HPDE6-E6E7 (cell line): Measurements from ENCODE around the gene PEX7.
"Not testable (repeated sequence)": the region's sequence is repeated elsewhere in the genome, so short reads cannot be mapped to it uniquely, and the experiment has no call there.

Experiments
- DNase-seq: peaks from one replicate; pipeline ENCODE4 v3.0.0; 2011; ENCODE audit warnings: missing footprints; ENCODE audit errors: extremely low spot score

The PEX7 gene

GRCh38 chr6:136840276-136841001 is 18.0 kb downstream of the PEX7 start:
- DNase-seq: no peak

DNA sequence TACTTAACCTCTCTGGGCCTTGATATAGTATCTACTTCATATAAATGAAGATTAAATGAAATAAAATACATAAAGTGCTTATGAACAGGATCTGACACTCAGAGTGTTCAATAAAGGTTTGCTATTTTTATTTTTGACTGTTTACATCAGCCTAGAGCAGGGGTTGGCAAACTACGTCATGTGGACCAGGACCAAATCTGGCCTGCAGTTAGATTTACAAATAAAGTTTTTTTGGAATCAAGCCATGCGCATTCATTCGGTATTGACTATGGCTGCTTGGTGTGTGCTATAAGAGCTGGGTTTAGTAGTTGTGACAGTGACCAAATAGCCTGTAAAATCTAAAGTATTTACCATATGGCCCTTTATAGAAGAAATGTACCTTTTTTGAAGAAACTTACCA is 20.8 kb downstream of the PEX7 start:
- no peak for DNase-seq

DNA sequence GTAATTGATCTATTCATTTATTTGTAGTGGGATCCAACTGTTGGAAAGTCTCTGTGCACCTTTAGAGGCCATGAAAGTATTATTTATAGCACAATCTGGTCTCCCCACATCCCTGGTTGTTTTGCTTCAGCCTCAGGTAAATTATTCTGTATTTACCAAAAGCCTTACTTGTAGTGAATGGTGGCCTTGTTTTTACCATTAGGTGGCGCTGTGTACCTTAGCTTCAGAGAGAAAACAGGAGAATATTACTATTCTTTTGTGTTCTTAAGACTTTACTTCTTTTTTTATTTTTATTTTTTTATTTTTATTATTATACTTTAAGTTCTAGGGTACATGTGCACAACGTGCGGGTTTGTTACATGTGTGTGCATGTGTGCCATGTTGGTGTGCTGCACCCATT is 23.7 kb downstream of the PEX7 start:
- DNase-seq: no peak

DNA sequence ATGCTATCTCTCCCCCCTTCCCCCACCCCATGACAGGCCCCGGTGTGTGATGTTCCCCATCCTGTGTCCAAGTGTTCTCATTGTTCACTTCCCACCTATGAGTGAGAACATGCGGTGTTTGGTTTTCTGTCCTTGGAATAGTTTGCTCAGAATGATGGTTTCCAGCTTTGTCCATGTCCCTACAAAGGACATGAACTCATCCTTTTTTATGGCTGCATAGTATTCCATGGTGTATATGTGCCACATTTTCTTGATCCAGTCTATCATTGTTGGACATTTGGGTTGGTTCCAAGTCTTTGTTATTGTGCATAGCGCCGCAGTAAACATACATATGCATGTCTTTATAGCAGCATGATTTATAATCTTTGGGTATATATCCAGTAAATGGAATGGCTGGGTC is 24.1 kb downstream of the PEX7 start:
- not testable (repeated sequence) for DNase-seq

GRCh38 chr6:136849979-136850563 is 27.7 kb downstream of the PEX7 start:
- not testable (repeated sequence) for DNase-seq

DNA sequence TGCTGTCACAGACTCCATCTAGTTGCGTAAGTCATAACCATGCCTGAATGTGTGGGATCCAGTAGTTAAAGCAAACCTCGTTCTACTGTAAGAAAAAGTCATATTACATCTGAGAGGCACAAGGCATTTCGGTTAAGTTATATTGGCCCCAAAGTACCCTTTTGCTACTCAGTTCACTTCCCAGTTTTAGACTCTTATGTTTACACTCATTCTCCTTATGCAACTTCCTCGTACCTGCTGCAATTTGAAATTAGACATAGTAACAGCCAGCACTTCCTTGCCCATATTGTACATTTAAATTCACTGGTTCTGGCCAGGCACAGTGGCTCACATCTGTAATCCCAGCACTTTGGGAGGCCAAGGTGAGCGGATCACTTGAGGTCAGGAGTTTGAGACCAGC is 37.0 kb downstream of the PEX7 start:
- no peak for DNase-seq

- DNase-seq: no peak
Observed at GRCh38 chr6:136860043-136860442, 37.7 kb downstream of the PEX7 start.

DNA sequence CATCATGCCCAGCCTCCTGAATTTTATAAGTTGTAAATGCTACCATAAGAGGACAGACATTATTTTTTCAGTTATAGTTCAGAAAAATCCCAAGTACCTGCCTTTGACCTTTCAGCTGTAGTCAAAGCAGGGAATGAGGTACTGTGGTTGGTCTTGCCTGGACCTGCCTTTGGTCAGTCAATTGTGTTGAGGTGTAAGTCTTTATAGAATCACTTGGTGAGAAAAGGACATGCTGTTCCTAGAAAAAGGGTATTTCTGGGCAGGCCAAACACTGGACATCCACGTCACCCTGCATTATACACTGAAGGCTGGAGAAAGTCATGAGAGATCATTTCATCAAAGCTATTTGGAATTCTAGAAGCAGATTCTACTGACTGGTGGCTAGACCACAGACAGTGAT is 40.3 kb downstream of the PEX7 start:
- peak; percentile 4 for DNase-seq

GRCh38 chr6:136863752-136864151 is 41.4 kb downstream of the PEX7 start:
- no peak for DNase-seq

DNA sequence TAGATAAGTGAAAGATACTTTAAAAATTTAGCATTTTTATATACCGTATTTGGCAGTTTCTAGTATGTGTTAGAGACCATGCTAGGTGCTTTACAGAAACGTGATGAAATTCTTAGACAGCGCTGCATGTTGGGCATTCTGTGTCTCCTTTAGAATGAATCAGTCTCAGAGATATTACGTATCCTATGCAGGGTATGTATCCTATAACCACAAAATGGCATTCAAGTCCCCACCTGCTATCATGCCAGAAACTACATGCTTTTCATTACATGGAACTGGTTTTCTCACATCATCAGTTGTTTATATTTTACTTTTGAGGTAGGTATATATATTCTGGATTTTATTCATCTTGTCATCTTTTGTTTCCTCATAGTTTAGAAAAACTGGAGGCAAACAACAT is 42.3 kb downstream of the PEX7 start:
- DNase-seq: no peak

DNA sequence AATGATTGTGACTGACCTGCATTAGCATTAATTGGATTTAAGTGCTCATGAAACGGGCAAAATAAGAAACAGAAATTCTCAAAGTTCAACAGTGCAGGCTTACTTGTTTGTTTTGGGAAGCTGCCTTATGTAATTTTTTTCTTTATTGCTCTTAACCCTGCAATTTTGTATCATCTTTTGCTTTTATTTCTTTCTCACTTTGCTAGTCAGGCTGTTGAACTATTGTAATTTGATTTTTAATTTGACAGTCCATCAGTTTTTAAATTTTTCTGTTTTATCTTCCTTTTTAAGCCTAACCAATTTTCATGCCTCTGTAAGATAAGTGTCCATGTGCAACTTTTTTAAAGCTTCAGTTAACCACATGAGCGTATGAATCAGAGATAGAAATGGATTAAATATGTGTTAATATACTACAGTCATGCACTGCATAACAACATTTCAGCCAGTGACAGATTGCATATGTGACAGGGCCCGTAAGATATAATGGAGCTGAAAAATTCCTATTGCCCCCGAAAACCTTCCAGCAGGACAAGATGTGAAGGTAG is 44.6 kb downstream of the PEX7 start:
- DNase-seq: no peak

DNA sequence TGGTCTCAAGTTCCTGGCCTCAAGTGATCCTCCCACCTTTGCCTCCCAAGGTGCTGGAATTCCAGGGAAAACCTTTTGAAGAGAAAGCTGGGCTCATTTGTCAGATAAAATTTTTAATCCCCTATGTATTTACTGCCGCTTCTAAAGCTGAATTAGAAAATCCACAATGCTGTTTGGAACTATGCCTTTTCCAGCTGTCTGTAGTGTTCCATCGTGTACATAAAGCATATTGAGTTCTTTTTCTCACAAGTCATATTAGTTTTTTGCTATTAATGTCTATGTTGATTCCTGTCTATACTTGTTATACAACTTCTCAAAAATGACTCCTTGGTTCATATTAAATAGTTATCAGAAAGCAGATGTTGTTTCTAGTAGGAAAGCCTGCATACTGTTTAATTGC is 47.1 kb downstream of the PEX7 start:
- no peak for DNase-seq

DNA sequence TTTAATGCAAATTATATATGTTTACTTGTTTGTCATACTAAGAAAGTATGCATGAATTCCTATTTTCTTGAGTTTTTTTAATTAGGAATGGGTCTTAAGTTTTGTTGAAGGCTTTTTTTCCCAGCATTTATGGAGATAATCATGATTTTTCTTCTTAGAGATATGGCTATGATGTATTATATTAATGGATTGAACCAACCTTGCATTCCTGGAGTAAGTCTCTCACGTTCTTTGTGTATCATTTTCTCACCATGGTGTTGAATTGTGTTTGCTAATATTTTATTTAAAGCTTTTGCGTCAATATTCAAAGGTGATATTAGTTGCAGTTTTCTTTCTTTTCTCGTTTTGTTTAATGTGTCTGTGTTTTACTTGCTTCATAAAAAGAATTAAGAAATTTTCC is 51.4 kb downstream of the PEX7 start:
- no peak for DNase-seq

GRCh38 chr6:136876469-136876868 is 54.1 kb downstream of the PEX7 start:
- DNase-seq: not testable (repeated sequence)

- no peak for DNase-seq
Observed at GRCh38 chr6:136880748-136881460, 58.5 kb downstream of the PEX7 start.

DNA sequence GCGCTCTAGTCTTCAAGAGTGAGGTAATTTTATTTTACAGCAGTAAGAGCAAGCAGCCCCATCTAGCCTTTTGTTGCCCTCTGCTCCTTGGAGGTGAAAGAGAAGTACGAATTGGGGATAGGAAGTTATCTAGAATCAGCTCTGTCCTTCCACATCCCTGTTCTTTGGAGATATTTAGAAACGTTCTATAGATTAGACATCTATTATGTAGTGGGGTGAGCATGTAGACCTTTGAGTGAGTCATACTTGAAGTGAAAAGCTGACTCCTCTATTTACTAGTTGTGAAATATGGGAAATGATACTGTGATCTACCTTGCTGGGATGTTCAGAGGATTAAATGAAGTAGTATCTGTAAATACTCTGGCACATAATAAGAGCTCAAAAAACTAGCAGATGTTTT is 63.7 kb downstream of the PEX7 start:
- peak; percentile 48 for DNase-seq

DNA sequence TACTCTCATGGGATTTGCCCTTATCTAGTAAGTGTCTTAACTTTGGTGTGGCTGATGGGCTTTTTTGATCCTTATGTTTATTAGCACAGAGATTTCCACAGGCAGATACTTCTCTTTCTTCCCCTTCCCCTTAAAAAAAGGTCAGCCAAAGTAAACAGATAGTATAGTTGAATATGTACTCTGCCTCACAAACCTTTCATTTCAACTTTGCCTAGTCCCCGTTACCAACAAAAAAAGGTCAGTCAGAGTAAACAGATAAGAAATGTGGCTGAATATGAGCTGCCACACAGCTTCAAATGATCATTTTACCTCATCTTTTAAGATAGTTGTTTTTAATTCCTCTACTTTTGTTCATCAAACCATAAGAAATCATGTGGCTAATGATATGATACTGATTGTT is 65.6 kb downstream of the PEX7 start:
- DNase-seq: no peak

DNA sequence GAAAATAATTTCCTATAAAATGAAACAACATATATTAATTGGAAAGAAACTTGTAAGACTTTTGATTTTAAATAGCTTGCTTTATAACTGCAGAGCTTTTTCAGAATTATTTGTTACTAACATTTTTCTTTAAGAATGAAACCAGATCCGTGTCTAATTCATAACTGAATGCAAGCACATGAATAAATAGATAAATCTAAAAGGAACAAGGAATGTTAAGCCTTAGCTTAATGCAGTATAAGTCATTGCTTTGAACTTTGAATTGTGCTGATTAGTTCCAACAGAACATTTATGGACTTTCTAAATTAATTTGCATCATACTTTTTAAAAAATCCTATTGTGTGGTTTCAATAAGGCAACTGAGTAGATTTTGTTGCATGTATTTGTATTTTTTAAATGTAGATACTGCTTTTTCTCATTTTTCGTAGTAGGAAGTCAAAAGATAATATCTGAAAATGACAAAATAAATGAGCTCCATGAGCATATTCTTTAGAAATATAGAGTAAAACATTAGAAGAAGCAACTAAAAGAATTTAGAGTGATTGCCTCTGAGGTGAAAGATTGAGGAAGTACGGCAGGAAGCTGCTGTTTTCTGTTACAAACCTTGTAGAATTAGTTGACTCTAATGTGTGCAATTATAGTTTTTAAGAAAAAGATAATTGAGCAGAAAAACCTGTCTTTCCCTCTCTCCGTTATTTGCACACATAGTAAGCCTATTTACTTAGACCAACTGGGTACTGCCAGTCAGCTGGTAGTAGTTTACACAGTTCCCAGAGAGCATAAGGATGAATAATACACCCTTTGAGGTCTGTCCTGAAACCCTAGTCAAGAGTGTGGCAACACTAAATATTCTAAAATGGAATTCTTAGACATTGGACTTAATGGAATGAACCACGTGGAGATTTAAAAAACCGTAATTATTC is 67.1 kb downstream of the PEX7 start:
- DNase-seq: no peak

GRCh38 chr6:136890194-136890839 is 67.9 kb downstream of the PEX7 start:
- DNase-seq: no peak

DNA sequence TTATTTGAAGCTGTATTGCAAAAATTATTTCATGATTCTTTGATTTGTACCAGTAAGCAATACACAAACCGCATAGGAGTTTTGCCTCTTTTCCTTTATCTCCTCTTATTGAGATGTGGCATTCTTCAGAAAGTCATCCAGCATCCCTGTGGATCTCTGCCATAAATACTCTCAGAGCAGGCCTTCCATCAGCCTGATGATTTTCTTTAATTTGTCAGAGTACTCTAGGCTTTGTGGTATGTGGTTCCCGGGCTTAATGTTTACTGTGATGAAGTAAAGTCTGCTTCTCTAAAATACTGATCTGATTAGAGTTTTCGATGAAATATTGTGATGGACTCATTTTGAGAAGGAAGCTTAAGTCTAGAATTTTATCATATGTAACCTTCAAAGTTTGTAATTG is 68.6 kb downstream of the PEX7 start:
- no peak for DNase-seq

- no peak for DNase-seq
Observed at GRCh38 chr6:136893187-136893586, 70.8 kb downstream of the PEX7 start.
